Raji (cell line): Measurements from ENCODE around the gene PHF21A.

Experiments used
- POLR2A ChIP-seq: IDR thresholded peaks from 2 replicates; pipeline ENCODE4 v1.6.1; 2011; ENCODE audit warnings: low read depth, low read length, control low read depth; ENCODE audit not compliant: insufficient read depth

PHF21A gene

DNA sequence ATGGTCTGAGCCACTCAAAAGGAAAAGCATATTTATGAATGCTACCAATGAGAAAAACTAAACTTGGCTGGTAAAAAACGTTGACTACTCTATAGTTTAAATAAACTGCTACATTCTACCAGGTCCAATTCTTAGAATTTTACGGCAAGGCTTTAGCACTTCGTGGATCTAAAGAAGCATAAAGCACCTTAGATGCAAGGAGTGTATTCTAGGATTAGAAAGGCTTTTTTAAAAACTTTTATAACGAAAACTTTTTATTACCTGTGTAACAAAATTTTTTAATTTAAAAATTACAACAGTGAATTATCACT, 13.9 kb downstream of the PHF21A start:
- no peak for TF ChIP-seq POLR2A

DNA sequence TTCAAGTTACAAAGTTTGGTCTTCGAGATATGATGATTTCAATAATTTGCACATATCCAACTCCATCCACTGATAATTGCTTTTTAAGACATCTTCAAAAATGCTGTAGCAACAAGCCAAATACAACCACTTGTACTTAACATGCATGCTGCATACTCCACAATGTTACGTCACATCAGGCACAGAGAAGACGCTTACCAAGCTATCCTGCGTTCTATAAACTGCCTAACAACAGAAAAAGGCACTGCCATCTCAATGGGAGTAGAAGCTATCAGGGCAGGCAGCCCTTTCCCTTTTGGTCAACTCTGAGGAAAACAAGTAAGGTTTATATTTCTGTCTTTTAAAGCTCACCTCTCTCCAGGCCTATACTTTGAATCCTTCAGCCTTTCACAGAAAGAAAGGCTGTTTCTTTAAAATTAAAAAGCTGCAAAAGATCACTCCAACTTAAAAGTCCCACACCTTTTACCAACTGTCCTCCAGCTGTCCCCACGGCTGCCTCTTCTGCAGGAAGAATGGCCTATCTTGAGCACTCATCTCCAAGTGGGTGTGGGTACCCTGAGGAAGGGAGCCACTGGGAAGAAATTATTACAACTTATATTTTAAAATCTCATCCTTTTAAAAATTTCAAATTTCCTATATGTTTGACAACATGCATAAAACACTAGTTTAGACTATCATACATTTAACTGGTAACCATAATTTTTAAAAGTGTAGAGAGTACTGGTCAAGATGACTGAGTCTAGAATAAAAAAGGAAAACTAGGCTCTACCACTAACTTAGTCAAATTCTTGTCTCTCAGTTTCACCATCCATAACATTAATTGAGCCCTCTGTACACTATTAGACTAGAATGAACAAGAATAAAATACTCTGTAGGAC, 14.5 kb downstream of the PHF21A start:
- TF ChIP-seq POLR2A = no peak

DNA sequence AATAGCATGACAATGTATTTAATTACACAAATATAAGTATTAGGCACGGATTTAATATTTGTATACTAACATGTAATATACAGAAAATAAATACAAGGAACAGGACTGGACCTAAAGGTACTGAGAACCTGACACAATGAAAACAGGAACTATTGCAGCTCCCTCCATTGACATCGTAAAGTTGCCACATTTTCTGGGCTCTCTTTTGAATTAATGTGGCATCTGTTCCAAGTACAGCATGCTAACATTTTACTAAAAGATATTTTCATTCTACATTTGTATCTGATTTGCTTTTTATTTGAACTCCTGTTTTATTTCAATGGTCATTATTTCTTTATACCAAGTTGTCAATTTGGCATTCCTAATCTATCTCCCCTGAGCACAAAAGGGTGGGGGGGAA, 15.3 kb downstream of the PHF21A start:
- TF ChIP-seq POLR2A = no peak

DNA sequence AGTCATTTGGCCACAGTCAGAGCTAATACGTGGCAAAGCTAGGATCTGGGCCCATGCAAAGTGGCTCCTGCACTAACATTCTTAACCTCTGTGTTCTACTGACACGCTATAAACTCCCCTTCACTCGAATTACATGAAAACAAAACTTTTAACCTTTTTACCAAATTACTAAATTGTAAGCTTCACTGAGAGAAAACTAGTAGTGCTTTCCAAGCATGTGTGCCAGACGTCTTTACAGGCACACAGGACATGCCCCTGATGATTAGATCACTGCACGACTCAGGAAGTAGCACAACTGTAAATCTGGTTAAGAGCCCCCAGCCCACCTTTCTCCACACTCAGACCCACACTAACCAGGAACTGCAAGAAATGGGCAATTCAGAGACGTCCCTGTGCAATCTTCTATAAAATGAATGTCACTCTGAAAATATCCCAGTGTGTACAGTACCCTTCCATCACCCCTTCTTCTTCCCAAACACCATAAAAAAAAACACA, 16.1 kb downstream of the PHF21A start:
- TF ChIP-seq POLR2A = no peak

DNA sequence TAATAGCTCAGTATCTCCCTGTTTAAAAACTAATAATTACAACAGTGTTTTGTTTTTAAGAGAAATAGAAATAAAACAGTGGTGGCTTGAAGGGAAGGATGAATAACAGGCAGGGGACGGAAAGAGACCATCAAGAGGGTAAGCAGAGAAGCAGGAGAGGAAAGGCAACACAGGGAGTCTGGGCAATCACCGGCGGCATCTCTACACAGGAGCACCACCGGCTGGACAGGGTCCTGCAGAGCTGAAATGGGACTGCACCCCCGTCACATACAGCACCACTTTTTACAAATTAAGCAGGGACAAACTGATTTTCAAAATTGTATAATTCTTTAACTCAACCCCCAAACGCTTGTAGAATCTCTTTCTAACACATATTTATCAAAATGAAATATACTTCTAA, 18.4 kb downstream of the PHF21A start:
- no peak for TF ChIP-seq POLR2A

DNA sequence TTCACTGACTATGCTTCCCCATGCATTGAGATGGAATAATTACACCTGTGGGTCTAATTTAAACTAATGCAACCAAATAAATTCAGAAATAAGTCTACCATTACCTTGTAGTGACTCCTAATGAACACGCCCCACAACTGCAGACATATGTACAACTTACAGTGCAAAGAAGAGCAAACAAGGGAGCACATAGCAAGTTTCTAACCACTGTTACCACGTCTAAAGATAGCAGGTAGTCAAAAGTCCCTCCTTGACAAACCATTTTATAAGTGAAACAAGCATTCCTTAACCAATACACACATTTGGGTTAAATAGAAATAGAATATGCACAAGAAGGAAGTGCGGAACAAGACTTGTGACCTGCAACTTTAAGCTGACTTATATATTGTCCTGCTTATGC, 20.6 kb downstream of the PHF21A start:
- TF ChIP-seq POLR2A = no peak

DNA sequence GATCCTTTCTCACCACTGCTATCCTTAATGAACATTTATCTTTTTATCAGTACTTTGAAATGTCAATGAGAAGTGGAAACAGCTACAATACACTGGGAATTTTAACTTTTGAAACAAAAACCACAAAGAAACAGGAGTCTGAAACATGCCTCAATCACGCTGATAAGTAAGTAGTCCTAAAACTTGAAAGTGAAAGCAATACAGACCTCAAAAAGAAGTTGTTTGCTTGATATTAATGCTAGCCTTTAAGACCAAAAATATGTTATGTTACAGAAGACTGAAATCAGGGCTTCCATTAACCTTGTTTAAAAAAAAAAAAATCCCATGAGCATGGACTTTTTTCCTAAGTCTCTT, 21.3 kb downstream of the PHF21A start:
- no peak for TF ChIP-seq POLR2A

DNA sequence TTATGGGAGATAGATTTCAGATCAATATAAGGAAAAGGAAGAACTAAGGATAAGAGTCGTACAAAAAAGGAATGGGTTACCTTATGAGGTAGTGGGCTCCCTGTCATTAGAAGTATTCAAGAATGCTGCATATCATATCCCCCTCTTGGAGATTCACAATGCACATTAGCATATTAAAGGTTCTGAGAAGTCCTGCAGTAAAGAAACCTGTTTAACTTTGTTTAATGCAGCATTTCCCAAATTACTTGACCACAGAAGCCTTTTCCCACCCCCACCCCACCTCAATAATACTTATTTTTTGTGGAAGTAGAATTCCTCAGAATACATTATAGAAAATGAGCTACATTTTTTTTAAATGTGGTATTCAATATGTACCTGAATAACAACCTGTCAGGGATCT, 30.9 kb downstream of the PHF21A start:
- no peak for TF ChIP-seq POLR2A

DNA sequence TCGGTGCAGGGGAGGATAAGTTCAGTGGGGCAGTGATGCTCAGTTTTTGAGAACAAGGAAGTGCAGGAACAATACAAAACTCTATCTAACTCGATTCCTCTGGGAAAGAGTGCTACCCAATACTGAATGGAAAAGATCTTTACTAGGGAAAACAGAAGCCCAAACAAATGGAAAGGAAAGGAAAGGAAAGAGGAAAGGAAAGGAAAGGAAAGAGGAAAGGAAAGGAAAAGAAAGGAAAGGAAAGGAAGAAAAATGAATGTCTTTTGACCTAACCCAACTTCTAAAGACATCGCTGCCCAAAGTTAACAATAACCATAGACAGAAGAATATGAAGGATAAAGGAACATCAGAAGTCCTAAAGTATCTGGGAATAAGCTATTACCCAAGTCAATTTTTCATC, 41.6 kb downstream of the PHF21A start:
- TF ChIP-seq POLR2A = no peak

DNA sequence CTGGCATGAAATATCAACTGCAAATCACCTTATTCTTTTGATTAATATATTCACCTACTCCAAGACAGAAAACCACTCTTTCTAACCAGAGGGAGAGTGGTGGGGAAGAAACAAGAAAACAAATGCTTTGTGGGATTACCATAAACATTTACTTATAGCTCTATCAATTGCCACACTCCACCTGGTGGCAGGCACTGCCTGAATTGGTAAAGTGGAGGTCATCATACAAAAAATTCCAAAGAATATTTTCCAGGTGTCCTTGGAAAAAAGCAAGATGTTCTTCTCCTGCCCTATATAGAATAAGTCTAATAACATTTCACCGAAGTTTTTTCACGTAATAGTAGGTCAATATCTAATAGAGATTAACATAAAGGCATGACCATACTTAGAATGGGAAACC, 45.3 kb downstream of the PHF21A start:
- TF ChIP-seq POLR2A = no peak

DNA sequence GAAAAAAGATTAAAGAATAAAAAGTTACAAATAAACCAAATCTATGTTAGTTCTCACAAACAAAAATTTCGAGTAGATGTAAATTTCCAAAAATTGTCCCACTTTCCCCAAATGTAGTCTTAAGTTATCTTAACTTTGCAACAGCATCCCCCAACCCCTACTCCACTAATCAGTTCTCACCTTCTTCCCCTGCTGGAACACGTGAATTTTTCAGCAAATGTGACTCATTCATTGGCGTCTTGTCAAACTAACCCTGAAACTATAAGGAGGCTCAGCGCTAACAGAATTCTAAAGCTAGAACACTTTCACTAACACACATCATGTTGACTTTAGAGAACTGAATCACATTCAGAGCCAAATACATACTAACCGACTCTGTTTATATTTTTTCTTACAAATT, 46.1 kb downstream of the PHF21A start:
- TF ChIP-seq POLR2A = no peak

DNA sequence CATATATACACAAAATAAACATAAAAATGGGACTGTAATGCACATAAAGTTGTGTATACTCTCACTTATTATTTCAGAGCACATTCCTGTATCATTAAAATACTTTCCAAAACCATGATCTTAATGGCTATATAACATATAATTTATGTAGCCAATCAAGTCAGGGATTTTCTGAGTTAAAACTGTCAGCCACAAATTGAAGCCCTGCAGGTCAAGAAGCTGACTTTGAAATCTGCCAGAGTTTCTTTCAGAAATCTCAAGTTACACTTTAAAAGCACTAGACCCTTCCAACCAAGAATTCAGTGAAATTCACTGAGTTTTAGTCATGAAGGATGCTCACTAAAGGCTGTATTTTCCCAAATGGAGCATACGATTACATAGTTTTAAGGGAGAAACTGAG, 47.6 kb downstream of the PHF21A start:
- no peak for TF ChIP-seq POLR2A

DNA sequence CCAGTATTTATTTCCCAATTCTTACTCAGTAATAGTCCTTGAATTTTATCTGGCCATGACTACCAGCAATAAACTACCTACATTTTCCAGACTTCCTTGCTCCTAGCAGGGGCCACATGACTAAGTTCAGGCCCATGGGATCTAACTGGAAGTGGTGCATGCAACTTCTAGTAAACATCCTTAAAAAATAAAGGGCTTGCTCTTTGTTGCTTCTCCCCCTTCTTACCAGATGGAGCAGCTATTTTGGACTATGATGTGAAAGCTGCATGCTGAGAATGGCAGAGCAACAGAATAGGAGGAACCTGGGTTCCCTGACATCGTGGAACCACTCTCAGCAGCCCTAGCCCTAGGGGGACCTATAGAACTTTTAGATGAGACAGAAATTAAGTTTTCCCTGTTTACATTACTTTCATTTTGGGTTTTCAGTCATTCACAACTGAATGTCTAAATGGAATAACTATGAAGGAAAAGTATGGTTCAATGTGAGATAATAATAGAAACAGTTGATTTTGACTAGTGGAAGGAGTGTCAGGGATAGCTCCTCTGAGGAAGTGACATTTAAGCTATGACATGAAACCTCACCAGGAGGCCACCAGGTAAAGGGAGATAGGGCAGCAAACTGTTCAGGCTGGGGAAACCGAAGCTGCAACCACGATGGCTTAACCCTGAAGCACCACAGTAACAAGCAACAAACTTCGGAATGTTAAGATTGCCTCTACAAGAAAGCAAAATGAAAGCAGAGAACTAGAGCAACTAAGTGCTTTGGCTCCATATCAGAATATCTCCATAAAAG, 48.9 kb downstream of the PHF21A start:
- no peak for TF ChIP-seq POLR2A

DNA sequence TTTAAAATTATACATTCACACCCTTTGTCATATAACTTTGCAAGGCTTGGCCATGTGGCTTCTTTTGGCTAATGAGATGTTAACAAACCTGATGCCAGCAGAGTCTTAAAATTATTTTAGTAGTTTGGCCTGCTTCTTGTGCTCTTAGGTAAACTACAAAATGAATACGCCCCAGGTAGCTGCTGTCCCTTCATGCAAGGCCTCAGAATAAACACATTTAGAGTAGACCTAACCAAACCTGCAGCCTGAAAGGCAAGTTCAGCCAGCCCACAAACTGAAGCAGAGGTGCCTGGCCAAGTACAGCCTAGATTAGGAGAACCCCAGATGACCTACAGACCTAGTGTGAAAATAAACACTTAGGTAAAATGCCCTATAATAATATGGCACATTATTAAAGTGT, 50.2 kb downstream of the PHF21A start:
- no peak for TF ChIP-seq POLR2A

DNA sequence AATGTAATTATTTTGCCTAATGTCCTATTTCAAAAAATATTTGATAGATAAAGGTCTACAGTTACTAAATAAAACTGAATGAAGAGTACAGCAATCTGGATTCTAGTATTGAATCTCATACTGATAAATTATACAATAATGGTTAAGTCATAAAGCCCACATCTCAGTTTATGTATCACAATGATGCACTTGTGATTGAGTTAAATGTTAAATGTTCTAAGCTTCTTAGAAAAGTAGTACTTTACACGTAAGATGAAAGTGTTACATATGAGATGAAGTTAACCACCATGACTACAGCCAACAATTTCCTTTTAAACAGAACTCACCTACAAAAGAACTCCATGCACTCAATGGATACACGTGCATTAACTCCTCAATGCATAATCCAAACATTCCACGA, 51.7 kb downstream of the PHF21A start:
- TF ChIP-seq POLR2A = no peak

DNA sequence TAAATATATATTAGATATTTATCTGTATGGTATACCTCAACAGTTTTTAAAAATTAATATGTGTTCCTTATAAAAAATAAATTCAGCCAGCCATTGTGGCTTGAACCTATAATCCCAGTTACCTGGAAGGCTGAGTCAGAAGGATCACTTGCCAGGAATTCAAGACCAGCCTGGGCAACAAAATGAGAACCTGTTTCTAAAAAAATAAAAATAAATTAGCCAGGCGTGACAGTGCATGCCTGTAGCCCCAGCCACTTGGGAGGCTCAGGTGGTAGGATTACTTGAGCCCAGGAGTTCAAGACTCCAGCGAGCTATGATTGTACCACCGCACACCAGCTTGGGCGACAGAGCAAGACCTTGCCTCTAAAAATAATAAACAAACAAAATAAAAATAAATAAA, 54.9 kb downstream of the PHF21A start:
- no peak for TF ChIP-seq POLR2A
